ENCODE measurements around the gene PLSCR1.
A peak's percentile ranks its signal among the peaks of the same experiment; 100 is the strongest.
"Not testable (repeated sequence)": the region's sequence is repeated elsewhere in the genome, so short reads cannot be mapped to it uniquely, and the experiment has no call there.

PLSCR1 gene

DNA sequence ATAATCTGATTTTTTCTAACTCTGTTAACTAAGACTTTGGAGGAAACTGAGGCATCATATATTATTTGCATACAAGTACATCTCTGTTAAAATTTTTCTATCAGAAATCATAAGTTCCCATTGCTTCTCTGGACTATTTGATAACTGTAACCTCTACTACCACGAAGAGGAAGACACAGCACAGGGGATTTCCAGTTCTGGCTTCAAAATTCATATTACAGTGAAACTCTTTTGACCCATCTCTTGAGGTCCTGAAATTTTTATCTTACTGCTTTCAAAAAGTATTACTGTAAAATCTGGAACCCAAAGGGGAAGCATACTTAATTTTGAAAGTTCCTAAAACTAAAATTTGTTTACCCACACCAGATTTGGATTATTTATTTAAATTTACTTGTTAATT lies 4.2 kb downstream of the PLSCR1 start:
- H3K27me3 Mint-ChIP-seq = no peaks in the 10 kb centered on the region
- peaks cover 53% of the 10 kb centered on the region for H3K4me1 Mint-ChIP-seq
- H3K4me3 Mint-ChIP-seq = no peak overlapping the region
- ATAC-seq (no peak), DNase-seq (no peak)
- no peak overlapping the region for H3K27ac Mint-ChIP-seq
- peaks cover 28% of the 10 kb centered on the region for H3K36me3 Mint-ChIP-seq (ENCODE audit: low read depth)
- H3K9me3 Mint-ChIP-seq = no peaks in the 10 kb centered on the region

DNA sequence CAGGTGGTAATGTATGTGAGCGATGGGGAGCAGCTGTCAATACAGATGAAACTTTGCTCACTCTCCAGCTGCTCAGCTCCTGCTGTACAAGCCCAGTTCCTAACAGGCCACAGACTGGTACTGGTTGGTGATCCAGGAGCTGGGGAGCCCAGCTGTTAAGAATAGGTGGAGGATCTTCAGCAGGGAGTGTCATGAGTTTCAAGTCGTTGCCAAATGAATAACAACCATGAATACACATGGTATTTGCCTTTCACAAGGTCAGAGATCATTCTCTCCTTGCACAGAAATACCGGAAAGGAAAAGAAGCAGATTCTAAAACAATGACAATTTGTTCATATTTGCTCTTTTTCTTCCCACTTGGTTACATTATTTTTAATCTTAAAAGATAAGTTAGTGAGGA lies 5.1 kb downstream of the PLSCR1 start:
- H3K27ac Mint-ChIP-seq = no peak overlapping the region
- no peaks in the 10 kb centered on the region for H3K27me3 Mint-ChIP-seq
- DNase-seq (no peak), ATAC-seq (no peak)
- H3K9me3 Mint-ChIP-seq = no peaks in the 10 kb centered on the region
- H3K36me3 Mint-ChIP-seq (ENCODE audit: low read depth) = peaks cover 34% of the 10 kb centered on the region
- no peak overlapping the region for H3K4me3 Mint-ChIP-seq
- H3K4me1 Mint-ChIP-seq = peaks cover 57% of the 10 kb centered on the region

DNA sequence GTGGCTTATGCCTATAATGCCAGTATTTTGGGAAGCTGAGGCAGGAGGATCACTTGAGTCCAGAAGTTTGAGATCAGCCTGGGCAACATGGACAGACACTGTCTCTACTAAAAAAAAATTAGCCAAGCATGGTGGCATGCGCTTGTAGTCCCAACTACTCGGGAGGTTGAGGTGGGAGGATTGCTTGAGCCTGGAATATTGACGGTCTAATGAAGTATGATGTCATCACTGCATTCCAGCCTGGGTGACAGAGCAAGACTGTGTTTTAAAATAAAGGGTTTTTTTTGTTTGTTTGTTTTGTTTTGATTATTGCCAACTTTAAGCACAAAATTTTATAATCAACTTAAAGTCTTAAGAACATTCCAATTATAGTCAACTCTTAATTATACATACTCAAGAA lies 6.8 kb downstream of the PLSCR1 start:
- Mint-ChIP-seq H3K27ac (no peak overlapping the region), H3K4me1 (peaks cover 55% of the 10 kb centered on the region), H3K27me3 (no peaks in the 10 kb centered on the region), H3K4me3 (no peak overlapping the region), H3K9me3 (no peaks in the 10 kb centered on the region), H3K36me3 (ENCODE audit: low read depth) (peaks cover 41% of the 10 kb centered on the region)
- ATAC-seq (no peak), DNase-seq (no peak)

DNA sequence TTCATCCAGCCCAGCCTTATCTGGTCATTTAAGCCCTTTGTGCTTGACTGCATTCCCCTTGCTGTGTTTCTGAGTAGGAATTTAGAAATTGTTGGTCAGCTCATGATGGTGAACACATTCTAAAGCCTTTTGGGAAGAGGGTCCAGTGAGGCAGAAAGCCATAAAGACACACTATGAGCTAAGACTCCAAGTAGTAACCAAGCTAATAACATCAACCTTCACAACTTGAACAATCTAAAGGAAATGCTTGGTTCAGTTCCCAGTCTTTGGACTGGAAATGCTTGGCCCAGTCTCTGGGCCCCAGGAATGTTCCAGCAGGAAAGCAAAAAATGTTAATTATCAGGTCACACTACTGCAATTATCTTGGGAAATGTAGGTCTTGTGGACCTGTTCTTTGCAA lies 7.7 kb downstream of the PLSCR1 start:
- Mint-ChIP-seq H3K9me3 (no peaks in the 10 kb centered on the region), H3K36me3 (ENCODE audit: low read depth) (peaks cover 44% of the 10 kb centered on the region), H3K27me3 (no peaks in the 10 kb centered on the region), H3K4me3 (no peak overlapping the region), H3K27ac (no peak overlapping the region), H3K4me1 (peaks cover 47% of the 10 kb centered on the region)
- ATAC-seq (no peak), DNase-seq (no peak)

DNA sequence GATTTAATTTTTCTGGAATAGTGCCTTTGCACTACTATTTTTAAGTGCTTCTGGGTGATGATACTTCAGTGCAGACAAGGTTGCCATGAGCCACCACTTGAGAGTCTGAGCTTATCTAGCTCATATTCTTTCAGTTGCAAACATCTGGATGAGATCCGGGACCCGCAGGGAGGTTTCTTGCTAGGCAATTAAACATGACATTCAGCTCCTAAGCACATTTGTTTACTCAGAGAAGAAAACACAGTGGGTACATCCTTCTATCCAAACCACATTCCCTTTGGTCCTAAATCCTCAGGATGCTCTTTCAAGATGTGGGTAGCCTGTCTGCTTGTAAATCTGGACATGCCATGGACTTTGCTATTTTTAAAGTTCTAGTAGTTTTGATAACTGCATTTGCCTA lies 12.0 kb downstream of the PLSCR1 start:
- peaks cover 19% of the 10 kb centered on the region for H3K4me1 Mint-ChIP-seq
- ATAC-seq (no peak), DNase-seq (no peak)
- H3K27me3 Mint-ChIP-seq = no peaks in the 10 kb centered on the region
- H3K9me3 Mint-ChIP-seq = no peaks in the 10 kb centered on the region
- peaks cover 47% of the 10 kb centered on the region for H3K36me3 Mint-ChIP-seq (ENCODE audit: low read depth)
- H3K27ac Mint-ChIP-seq = no peak overlapping the region
- no peak overlapping the region for H3K4me3 Mint-ChIP-seq

GRCh38 chr3:146530609-146531008 lies 13.8 kb downstream of the PLSCR1 start:
- Mint-ChIP-seq H3K4me3 (no peak overlapping the region), H3K4me1 (peaks cover 9% of the 10 kb centered on the region), H3K27me3 (no peaks in the 10 kb centered on the region), H3K9me3 (no peaks in the 10 kb centered on the region), H3K36me3 (ENCODE audit: low read depth) (peaks cover 43% of the 10 kb centered on the region), H3K27ac (peak overlapping the region; percentile 31)
- ATAC-seq (no peak), DNase-seq (no peak)

GRCh38 chr3:146529021-146529420 lies 15.4 kb downstream of the PLSCR1 start:
- Mint-ChIP-seq H3K9me3 (no peaks in the 10 kb centered on the region), H3K4me3 (no peak overlapping the region), H3K27ac (no peak overlapping the region), H3K4me1 (peaks cover under 1% of the 10 kb centered on the region), H3K36me3 (ENCODE audit: low read depth) (peaks cover 35% of the 10 kb centered on the region), H3K27me3 (no peaks in the 10 kb centered on the region)
- ATAC-seq = no peak
- DNase-seq = no peak

- H3K27ac Mint-ChIP-seq = no peak overlapping the region
- no peaks in the 10 kb centered on the region for H3K27me3 Mint-ChIP-seq
- no peak overlapping the region for H3K4me3 Mint-ChIP-seq
These were observed 19.4 kb downstream of the PLSCR1 start for GRCh38 chr3:146524961-146525360.

GRCh38 chr3:146523531-146523930 lies 20.9 kb downstream of the PLSCR1 start:
- Mint-ChIP-seq H3K9me3 (no peaks in the 10 kb centered on the region), H3K4me1 (peaks cover 23% of the 10 kb centered on the region), H3K27me3 (no peaks in the 10 kb centered on the region), H3K36me3 (ENCODE audit: low read depth) (peaks cover 44% of the 10 kb centered on the region), H3K27ac (no peak overlapping the region), H3K4me3 (no peak overlapping the region)
- DNase-seq (no peak), ATAC-seq (no peak)

More at GRCh38 chr3:146524961-146525360, 19.4 kb downstream of the PLSCR1 start:
- Mint-ChIP-seq H3K9me3 (no peaks in the 10 kb centered on the region), H3K36me3 (ENCODE audit: low read depth) (peaks cover 40% of the 10 kb centered on the region), H3K4me1 (peaks cover 14% of the 10 kb centered on the region)
- no peak for DNase-seq
- no peak for ATAC-seq

- not testable (repeated sequence) for H3K9me3 Mint-ChIP-seq, H3K27ac Mint-ChIP-seq, H3K4me3 Mint-ChIP-seq, DNase-seq, ATAC-seq, H3K27me3 Mint-ChIP-seq
- Mint-ChIP-seq H3K36me3 (ENCODE audit: low read depth) (peaks cover 50% of the 10 kb centered on the region), H3K4me1 (peaks cover 24% of the 10 kb centered on the region)
These were observed 21.9 kb downstream of the PLSCR1 start for GRCh38 chr3:146522174-146523158.

- no peaks in the 10 kb centered on the region for H3K27me3 Mint-ChIP-seq
These were observed 23.0 kb downstream of the PLSCR1 start for GRCh38 chr3:146521394-146521793.

DNA sequence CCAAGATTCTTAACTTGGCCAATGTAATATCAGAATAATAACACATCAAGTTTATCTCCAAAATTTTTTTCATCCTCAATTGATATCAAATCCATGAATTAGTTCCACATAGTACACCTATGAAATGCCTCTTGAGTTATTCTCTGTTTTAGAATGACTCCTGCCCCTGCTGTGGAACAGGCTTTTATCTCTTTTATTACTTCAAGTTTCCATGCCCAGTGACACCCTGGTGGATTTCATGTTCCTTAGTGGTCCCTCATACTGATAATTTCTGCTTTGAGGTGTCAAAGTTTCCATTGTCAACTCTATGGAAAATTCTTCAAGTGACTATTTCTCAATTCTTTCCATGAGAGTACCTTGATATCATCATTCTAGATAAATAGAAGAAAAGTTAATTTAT lies 24.6 kb downstream of the PLSCR1 start:
- Mint-ChIP-seq H3K4me3 (no peak overlapping the region), H3K27ac (peak overlapping the region; percentile 79), H3K4me1 (peaks cover 28% of the 10 kb centered on the region), H3K36me3 (ENCODE audit: low read depth) (peaks cover 56% of the 10 kb centered on the region), H3K27me3 (no peaks in the 10 kb centered on the region), H3K9me3 (no peaks in the 10 kb centered on the region)
- no peak for DNase-seq
- peak; percentile 90 for ATAC-seq

More at GRCh38 chr3:146521394-146521793, 23.0 kb downstream of the PLSCR1 start:
- peaks cover 28% of the 10 kb centered on the region for H3K4me1 Mint-ChIP-seq
- peaks cover 52% of the 10 kb centered on the region for H3K36me3 Mint-ChIP-seq (ENCODE audit: low read depth)
- ATAC-seq = no peak
- H3K9me3 Mint-ChIP-seq = no peaks in the 10 kb centered on the region
- H3K4me3 Mint-ChIP-seq = no peak overlapping the region
- H3K27ac Mint-ChIP-seq = no peak overlapping the region
- no peak for DNase-seq

- H3K9me3 Mint-ChIP-seq = no peaks in the 10 kb centered on the region
- H3K4me3 Mint-ChIP-seq = no peak overlapping the region
- ATAC-seq (no peak), DNase-seq (no peak)
- no peak overlapping the region for H3K27ac Mint-ChIP-seq
- peaks cover 60% of the 10 kb centered on the region for H3K36me3 Mint-ChIP-seq (ENCODE audit: low read depth)
- H3K4me1 Mint-ChIP-seq = peaks cover 41% of the 10 kb centered on the region
- H3K27me3 Mint-ChIP-seq = no peaks in the 10 kb centered on the region
These were observed 26.5 kb downstream of the PLSCR1 start for GRCh38 chr3:146517684-146518435.

GRCh38 chr3:146513386-146514051 lies 30.9 kb downstream of the PLSCR1 start:
- peaks cover 19% of the 10 kb centered on the region for H3K4me1 Mint-ChIP-seq
- no peaks in the 10 kb centered on the region for H3K27me3 Mint-ChIP-seq
- peak overlapping the region; percentile 17 for H3K27ac Mint-ChIP-seq
- H3K4me3 Mint-ChIP-seq = no peak overlapping the region
- no peaks in the 10 kb centered on the region for H3K9me3 Mint-ChIP-seq
- H3K36me3 Mint-ChIP-seq (ENCODE audit: low read depth) = peaks cover 43% of the 10 kb centered on the region
- no peak for ATAC-seq
- DNase-seq = no peak

All from activated naive CD8-positive, alpha-beta T cell treated with anti-CD3 and anti-CD28 coated beads, Interleukin-2, amount 50 U/mL, for 24 hours (primary cell).